ENCODE measurements around the gene GNA14.
"Not testable (repeated sequence)": the region's sequence is repeated elsewhere in the genome, so short reads cannot be mapped to it uniquely, and the experiment has no call there.

DNA sequence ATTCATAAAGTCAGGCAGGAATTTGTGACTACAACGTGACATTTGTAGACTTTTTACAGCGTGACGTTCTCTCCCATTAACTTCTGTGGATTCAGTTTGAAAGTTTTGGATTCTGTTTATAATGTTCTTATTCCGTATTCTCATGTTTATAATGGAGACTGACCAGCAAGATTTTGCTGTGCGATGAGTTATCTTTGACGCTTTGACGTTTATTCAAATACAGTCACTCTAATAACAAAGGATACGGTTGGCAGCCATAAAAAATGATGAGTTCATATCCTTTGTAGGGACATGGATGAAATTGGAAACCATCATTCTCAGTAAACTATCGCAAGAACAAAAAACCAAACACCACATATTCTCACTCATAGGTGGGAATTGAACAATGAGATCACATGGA lies 249.5 kb downstream of the GNA14 start:
- TF ChIP-seq, protein P1, sequence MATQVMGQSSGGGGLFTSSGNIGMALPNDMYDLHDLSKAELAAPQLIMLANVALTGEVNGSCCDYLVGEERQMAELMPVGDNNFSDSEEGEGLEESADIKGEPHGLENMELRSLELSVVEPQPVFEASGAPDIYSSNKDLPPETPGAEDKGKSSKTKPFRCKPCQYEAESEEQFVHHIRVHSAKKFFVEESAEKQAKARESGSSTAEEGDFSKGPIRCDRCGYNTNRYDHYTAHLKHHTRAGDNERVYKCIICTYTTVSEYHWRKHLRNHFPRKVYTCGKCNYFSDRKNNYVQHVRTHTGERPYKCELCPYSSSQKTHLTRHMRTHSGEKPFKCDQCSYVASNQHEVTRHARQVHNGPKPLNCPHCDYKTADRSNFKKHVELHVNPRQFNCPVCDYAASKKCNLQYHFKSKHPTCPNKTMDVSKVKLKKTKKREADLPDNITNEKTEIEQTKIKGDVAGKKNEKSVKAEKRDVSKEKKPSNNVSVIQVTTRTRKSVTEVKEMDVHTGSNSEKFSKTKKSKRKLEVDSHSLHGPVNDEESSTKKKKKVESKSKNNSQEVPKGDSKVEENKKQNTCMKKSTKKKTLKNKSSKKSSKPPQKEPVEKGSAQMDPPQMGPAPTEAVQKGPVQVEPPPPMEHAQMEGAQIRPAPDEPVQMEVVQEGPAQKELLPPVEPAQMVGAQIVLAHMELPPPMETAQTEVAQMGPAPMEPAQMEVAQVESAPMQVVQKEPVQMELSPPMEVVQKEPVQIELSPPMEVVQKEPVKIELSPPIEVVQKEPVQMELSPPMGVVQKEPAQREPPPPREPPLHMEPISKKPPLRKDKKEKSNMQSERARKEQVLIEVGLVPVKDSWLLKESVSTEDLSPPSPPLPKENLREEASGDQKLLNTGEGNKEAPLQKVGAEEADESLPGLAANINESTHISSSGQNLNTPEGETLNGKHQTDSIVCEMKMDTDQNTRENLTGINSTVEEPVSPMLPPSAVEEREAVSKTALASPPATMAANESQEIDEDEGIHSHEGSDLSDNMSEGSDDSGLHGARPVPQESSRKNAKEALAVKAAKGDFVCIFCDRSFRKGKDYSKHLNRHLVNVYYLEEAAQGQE (IDR thresholded peaks at IDR 0.05; ENCODE audit: insufficient read depth in 1 of 2, low read depth in 2 of 2, low read length in 1 of 2): not testable (repeated sequence)
- TF ChIP-seq, protein P2, sequence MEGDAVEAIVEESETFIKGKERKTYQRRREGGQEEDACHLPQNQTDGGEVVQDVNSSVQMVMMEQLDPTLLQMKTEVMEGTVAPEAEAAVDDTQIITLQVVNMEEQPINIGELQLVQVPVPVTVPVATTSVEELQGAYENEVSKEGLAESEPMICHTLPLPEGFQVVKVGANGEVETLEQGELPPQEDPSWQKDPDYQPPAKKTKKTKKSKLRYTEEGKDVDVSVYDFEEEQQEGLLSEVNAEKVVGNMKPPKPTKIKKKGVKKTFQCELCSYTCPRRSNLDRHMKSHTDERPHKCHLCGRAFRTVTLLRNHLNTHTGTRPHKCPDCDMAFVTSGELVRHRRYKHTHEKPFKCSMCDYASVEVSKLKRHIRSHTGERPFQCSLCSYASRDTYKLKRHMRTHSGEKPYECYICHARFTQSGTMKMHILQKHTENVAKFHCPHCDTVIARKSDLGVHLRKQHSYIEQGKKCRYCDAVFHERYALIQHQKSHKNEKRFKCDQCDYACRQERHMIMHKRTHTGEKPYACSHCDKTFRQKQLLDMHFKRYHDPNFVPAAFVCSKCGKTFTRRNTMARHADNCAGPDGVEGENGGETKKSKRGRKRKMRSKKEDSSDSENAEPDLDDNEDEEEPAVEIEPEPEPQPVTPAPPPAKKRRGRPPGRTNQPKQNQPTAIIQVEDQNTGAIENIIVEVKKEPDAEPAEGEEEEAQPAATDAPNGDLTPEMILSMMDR (IDR thresholded peaks at IDR 0.05): not testable (repeated sequence)
- TF ChIP-seq POLR2AphosphoS5, TCF7L2 (IDR thresholded peaks at IDR 0.05; ENCODE audit: low read depth, low read length): not testable (repeated sequence)

All from Panc1 (cell line).